Measurements from ENCODE around the gene NRG2.

- no peak for TF ChIP-seq CTCF (IDR thresholded peaks at IDR 0.05)
- no peak for TF ChIP-seq POLR2A (IDR thresholded peaks at IDR 0.05)
These were observed 90.5 kb downstream of the NRG2 start for GRCh38 chr5:139952574-139952973.
